ENCODE data around the gene ZNF652. TPM values are rescaled to one million over a fixed set of nuclear protein-coding genes. Genes with fewer than 3 reads are reported as not detected.
A peak's percentile ranks its signal among the peaks of the same experiment; 100 is the strongest.

ZNF652 gene
- total RNA-seq (2012; rRNA removed) = 8.8 and 9.7 TPM in 2 replicates
- 3.3 and 3.6 TPM in 2 replicates for polyA plus RNA-seq (2012; rRNA removed)
- 1.1 and 1.9 TPM in 2 replicates for polyA plus RNA-seq (2012; cell fraction: cytosol; rRNA removed)
- polyA plus RNA-seq (2012; cell fraction: nucleus; rRNA removed; ENCODE audit: low replicate concordance) = 4.0 and 17.5 TPM in 2 replicates
- percentile 84 among the genes with signal in this experiment for Bru-seq, nascent RNA
- BruChase-seq, experiment 1, labeled RNA remaining after a 6-hour chase = percentile 93 among the genes with signal in this experiment
- BruChase-seq, experiment 2, labeled RNA remaining after a 2-hour chase = percentile 92 among the genes with signal in this experiment
- long read RNA-seq, partial matches to known transcripts = 3 of 5 reads
- long read RNA-seq, other reads (novel, unspliced or antisense) = 2 of 5 reads

GRCh38 chr17:49361902-49362722 is at the start of gene ZNF652:
TSS of gene ZNF652 (minus strand) at chr17:49362250. CDS start at chr17:49317725, 44,525 bp downstream.
- in situ Hi-C loops (cut with MboI; ENCODE audit: low sequenced_read_pairs) = no loop called here
- POLR2A ChIA-PET (ENCODE audit: unreplicated experiment) = no interaction called here
- H4K8ac ChIP-seq (ENCODE audit: low read depth in 2 of 2, low read length in 2 of 2) = peak within 1 kb of the TSS; percentile 85 to 87
- peak within 1 kb of the TSS; percentile 59; the same call in 1 of the 2 replicates for H3K56ac ChIP-seq (ENCODE audit: extremely low read depth, insufficient read depth, low read length)
- H4K5ac ChIP-seq (ENCODE audit: low read depth, low read length) = peak within 1 kb of the TSS; percentile 78
- peak within 1 kb of the TSS; percentile 55 for H2BK5ac ChIP-seq (ENCODE audit: low read depth, low read length, poor library complexity, severe bottlenecking)
- no peaks in the 10 kb centered on the region for H3K36me3 ChIP-seq (ENCODE audit: control insufficient read depth, insufficient read depth, low read length)
- peak within 1 kb of the TSS; percentile 6 for H3K18ac ChIP-seq (ENCODE audit: low read depth, low read length)
- H3K9me1 ChIP-seq (ENCODE audit: insufficient read depth, low read length) = peaks cover 5% of the 10 kb centered on the region; the same call in 1 of the 2 replicates
- H2AFZ ChIP-seq (replicated peaks; ENCODE audit: low read length, poor library complexity) = peak within 1 kb of the TSS; percentile 93
- H2BK120ac ChIP-seq (ENCODE audit: low read depth, low read length) = peak within 1 kb of the TSS; percentile 57; the same call in 1 of the 2 replicates
- H3K27me3 ChIP-seq (ENCODE audit: control insufficient read depth, insufficient read depth, low read length) = no peaks in the 10 kb centered on the region
- BruUV-seq (replicated peaks) = no TSS peak
- ATAC-seq (ENCODE audit: low read depth) (peak; percentile 88), DNase-seq (peak; percentile 75)
- peak within 1 kb of the TSS; percentile 5; the same call in 1 of the 2 replicates for H4K91ac ChIP-seq (ENCODE audit: insufficient read depth, low read depth, low read length)
- H3K27ac ChIP-seq (ENCODE audit: insufficient read depth, low read length) = peak within 1 kb of the TSS; percentile 57
- TF ChIP-seq, protein P1, sequence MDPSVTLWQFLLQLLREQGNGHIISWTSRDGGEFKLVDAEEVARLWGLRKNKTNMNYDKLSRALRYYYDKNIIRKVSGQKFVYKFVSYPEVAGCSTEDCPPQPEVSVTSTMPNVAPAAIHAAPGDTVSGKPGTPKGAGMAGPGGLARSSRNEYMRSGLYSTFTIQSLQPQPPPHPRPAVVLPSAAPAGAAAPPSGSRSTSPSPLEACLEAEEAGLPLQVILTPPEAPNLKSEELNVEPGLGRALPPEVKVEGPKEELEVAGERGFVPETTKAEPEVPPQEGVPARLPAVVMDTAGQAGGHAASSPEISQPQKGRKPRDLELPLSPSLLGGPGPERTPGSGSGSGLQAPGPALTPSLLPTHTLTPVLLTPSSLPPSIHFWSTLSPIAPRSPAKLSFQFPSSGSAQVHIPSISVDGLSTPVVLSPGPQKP (IDR thresholded peaks at IDR 0.05; ENCODE audit: borderline replicate concordance, low read depth, low read length) = no peak
- TF ChIP-seq RAD21 (IDR thresholded peaks at IDR 0.05; ENCODE audit: low read length) = no peak
- peak; percentile 92; the same call in 1 of the 2 replicates for TF ChIP-seq MAZ (IDR thresholded peaks at IDR 0.05; ENCODE audit: borderline replicate concordance, low read depth, low read length)
- no peak for TF ChIP-seq MXI1 (IDR thresholded peaks at IDR 0.05; ENCODE audit: borderline replicate concordance, low read depth, low read length)
- no peak for TF ChIP-seq RFX5 (IDR thresholded peaks at IDR 0.05; ENCODE audit: low read depth, low read length)
- no peak for TF ChIP-seq MAFK (IDR thresholded peaks at IDR 0.05; ENCODE audit: low read depth, low read length)
- no peak for TF ChIP-seq POLR2A (IDR thresholded peaks at IDR 0.05; ENCODE audit: low read depth, low read length)
- TF ChIP-seq CHD1 (IDR thresholded peaks at IDR 0.05; ENCODE audit: low read depth, low read length) = no peak
- no peak for TF ChIP-seq CEBPB (IDR thresholded peaks at IDR 0.05; ENCODE audit: low read depth, low read length)
- H3K4ac ChIP-seq (ENCODE audit: low read depth, low read length) = peak within 1 kb of the TSS; percentile 78
- peak within 1 kb of the TSS; percentile 82 for H3K9ac ChIP-seq (ENCODE audit: low read depth, low read length)
- peak within 1 kb of the TSS; percentile 93 for H3K4me2 ChIP-seq (ENCODE audit: low read depth, low read length)
- intact Hi-C loops (cut with micrococcal nuclease) = loop anchor here (2.0 to 5.0 kb wide), 2 partner anchors 35 to 47 kb away; no protein-coding TSS in a partner anchor
- 2% methylated on average over 19 of the region's 106 CpGs; no CpG with 5 or more reads in 1 of the 2 experiments for WGBS, 2 experiments (ENCODE audit: extremely low coverage in 2 of 2, insufficient read length in 1 of 2)
- peak within 1 kb of the TSS; percentile 22; the same call in 1 of the 2 replicates for H2BK20ac ChIP-seq (ENCODE audit: low read depth, low read length)
- H3K4me3 ChIP-seq (ENCODE audit: insufficient read depth, low read depth, low read length) = peak within 1 kb of the TSS; percentile 80
- CTCF ChIA-PET = no interaction called here
- peak within 1 kb of the TSS; percentile 11; the same call in 1 of the 3 replicates for H2BK15ac ChIP-seq (ENCODE audit: low read depth, low read length)
- H3K9me3 ChIP-seq (ENCODE audit: control insufficient read depth, insufficient read depth, low read length) = no peaks in the 10 kb centered on the region
- dilution Hi-C loops (cut with HindIII; ENCODE audit: low sequenced_read_pairs, unreplicated experiment) = no loop called here
- H3K14ac ChIP-seq (replicated peaks; ENCODE audit: low read depth, low read length) = peak within 1 kb of the TSS; percentile 91
- H3K23ac ChIP-seq (ENCODE audit: low read depth, low read length) = peak within 1 kb of the TSS; percentile 97
- H4K20me1 ChIP-seq (ENCODE audit: insufficient read depth, low read length) = peaks cover 38% of the 10 kb centered on the region
- H3K79me1 ChIP-seq (ENCODE audit: low read depth in 1 of 2, low read length in 2 of 2) = peaks cover 18 to 38% of the 10 kb centered on the region in 2 experiments
- H2AK5ac ChIP-seq (ENCODE audit: low read depth, low read length) = peak within 1 kb of the TSS; percentile 16
- peak within 1 kb of the TSS; percentile 96 for H2AK9ac ChIP-seq (replicated peaks; ENCODE audit: low read depth, low read length, poor library complexity)
- H3K4me1 ChIP-seq (ENCODE audit: control insufficient read depth, insufficient read depth, low read length) = peaks cover 6% of the 10 kb centered on the region; the same call in 1 of the 2 replicates

All from IMR-90 (cell line).